PC-3 (cell line): Measurements from ENCODE around the gene ZSCAN5C. TPM values are rescaled to one million over a fixed set of nuclear protein-coding genes. Genes with fewer than 3 reads are reported as not detected.
"Not testable (repeated sequence)": the region's sequence is repeated elsewhere in the genome, so short reads cannot be mapped to it uniquely, and the experiment has no call there.

Experiments used
- ATAC-seq: fragments of 200-7000 bp; cut with Tn5 transposase; 2 replicates; pipeline ENCODE4 v1.9.1; 2020; ENCODE audit warnings: mild to moderate bottlenecking, moderate library complexity
- BruUV-seq: library from RNA; stranded (reverse); fragments of 400-500 nt; replicated peaks from 2 replicates; lab custom pipeline; 2021; lab: Mats Ljungman, UMichigan
- CTCF ChIA-PET: fragments of 300-600 bp; sonication (Branson Sonifier 250); formaldehyde crosslinking; loops from one replicate; lab custom pipeline; 2022; ENCODE audit warnings: antibody characterized with exemption; lab: Charles Lee
- POLR2A ChIA-PET: fragments of 300-600 bp; sonication (Branson Sonifier 250); formaldehyde crosslinking; loops from one replicate; lab custom pipeline; 2022; ENCODE audit warnings: antibody characterized with exemption; ENCODE audit not compliant: unreplicated experiment; lab: Charles Lee
- DNase-seq: peaks from one replicate; pipeline ENCODE4 v3.0.0-alpha.2; 2015
- H2AFZ ChIP-seq: fragments of 300-600 bp; sonication (generic); 2 replicates; pipeline ENCODE4 v1.6.0; 2016; ENCODE audit warnings: antibody characterized with exemption, low read length
- H3F3A ChIP-seq: fragments of 300-600 bp; sonication (generic); one replicate; pipeline ENCODE4 v1.6.0; 2017; ENCODE audit warnings: antibody characterized with exemption, low read length, control low read depth, mild to moderate bottlenecking; ENCODE audit not compliant: unreplicated experiment
- H3K27ac ChIP-seq: fragments of 300-600 bp; sonication (generic); 2 replicates; pipeline ENCODE4 v1.5.1; 2016; ENCODE audit warnings: mild to moderate bottlenecking, low read length
- H3K27me3 ChIP-seq: fragments of 300-600 bp; sonication (generic); 2 replicates; pipeline ENCODE4 v1.6.1; 2016; ENCODE audit warnings: low read length, mixed read lengths
- H3K36me3 ChIP-seq: fragments of 300-600 bp; sonication (generic); 2 replicates; pipeline ENCODE4 v1.6.1; 2016; ENCODE audit warnings: low read depth, mixed run types, low read length, mixed read lengths
- H3K4me1 ChIP-seq: fragments of 300-600 bp; sonication (generic); 2 replicates; pipeline ENCODE4 v1.5.1; 2016; ENCODE audit warnings: low read length; ENCODE audit not compliant: insufficient read depth
- H3K4me2 ChIP-seq: fragments of 300-600 bp; sonication (generic); 2 replicates; pipeline ENCODE4 v1.6.0; 2016; ENCODE audit warnings: low read length
- H3K4me3 ChIP-seq: fragments of 300-600 bp; sonication (generic); 2 replicates; pipeline ENCODE4 v1.5.1; 2016; ENCODE audit warnings: mild to moderate bottlenecking, low read length, mixed read lengths
- H3K79me2 ChIP-seq: fragments of 300-600 bp; sonication (generic); 2 replicates; pipeline ENCODE4 v1.6.1; 2017; ENCODE audit warnings: low read length, mixed read lengths
- H3K9ac ChIP-seq: fragments of 300-600 bp; sonication (generic); 2 replicates; pipeline ENCODE4 v1.6.0; 2016; ENCODE audit warnings: mild to moderate bottlenecking, low read length
- H3K9me2 ChIP-seq: fragments of 300-600 bp; sonication (generic); replicated peaks from 2 replicates; pipeline ENCODE4 v1.6.1; 2016; ENCODE audit warnings: mixed run types, low read length, mixed read lengths
- H3K9me3 ChIP-seq: fragments of 300-600 bp; sonication (generic); 2 replicates; pipeline ENCODE4 v1.6.1; 2016; ENCODE audit warnings: low read length, mixed read lengths
- H4K20me1 ChIP-seq: fragments of 300-600 bp; sonication (generic); 2 replicates; pipeline ENCODE4 v1.6.1; 2016; ENCODE audit warnings: low read length, mixed read lengths
- EZH2 ChIP-seq: fragments of 300-600 bp; sonication (generic); IDR thresholded peaks from one replicate; pipeline ENCODE4 v1.6.1; 2017; ENCODE audit warnings: antibody characterized with exemption, mild to moderate bottlenecking, low read length; ENCODE audit not compliant: unreplicated experiment
- EZH2phosphoT487 ChIP-seq: fragments of 300-600 bp; sonication (generic); IDR thresholded peaks from 2 replicates; pipeline ENCODE4 v1.6.1; 2018; ENCODE audit warnings: mild to moderate bottlenecking, antibody characterized with exemption, low read length, borderline replicate concordance
- intact Hi-C: fragments of 100-400 bp; cut with micrococcal nuclease; formaldehyde crosslinking; loops from 2 replicates; pipeline ENCODE4 v1.9.0; 2023
- total RNA-seq: library from RNA; depleted of rRNA; stranded (reverse); fragments of >200 nt; gene quantifications from 2 replicates; pipeline ENCODE4 v1.2.3, GENCODE V29; 2014
- TF ChIP-seq, protein P1 (sequence below): fragments of 300-600 bp; sonication (generic); conservative IDR thresholded peaks from 2 replicates; pipeline ENCODE4 v1.5.1; 2017; ENCODE audit warnings: antibody characterized with exemption, low read depth, mild to moderate bottlenecking, low read length

ZSCAN5C gene
- total RNA-seq, 1 experiment from 2014 or later = not detected

DNA sequence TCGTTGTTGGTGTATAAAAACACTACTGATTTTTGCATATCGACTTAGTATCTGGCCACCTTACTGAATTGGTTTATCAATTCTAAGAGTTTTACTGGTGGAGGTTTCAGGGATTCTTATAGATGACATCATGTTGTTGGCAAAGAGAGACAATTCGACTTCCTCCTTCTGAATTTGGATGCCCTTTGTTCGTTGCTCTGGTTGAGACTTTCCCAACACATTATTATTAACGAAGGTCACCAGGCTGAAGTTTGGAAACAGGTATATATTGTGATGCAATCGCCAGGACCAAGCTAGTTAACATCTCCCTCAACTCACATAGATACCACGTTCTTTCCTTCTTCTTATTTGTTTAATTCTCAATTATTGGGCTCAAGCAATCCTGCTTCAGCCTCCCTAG is 2.4 kb upstream of the ZSCAN5C start:
- Histone ChIP-seq H3K36me3 (no peaks in the 10 kb centered on the region), H2AFZ (no peak overlapping the region), H3K9me3 (no peaks in the 10 kb centered on the region), H3K9ac (no peak overlapping the region), H3K27ac (no peak overlapping the region), H4K20me1 (no peaks in the 10 kb centered on the region), H3K4me3 (no peak overlapping the region), H3K4me2 (no peak overlapping the region), H3F3A (no peaks in the 10 kb centered on the region), H3K9me2 (no peaks in the 10 kb centered on the region), H3K27me3 (peaks cover 49% of the 10 kb centered on the region), H3K79me2 (no peaks in the 10 kb centered on the region), H3K4me1 (no peaks in the 10 kb centered on the region)
- POLR2A ChIA-PET = no interaction called here
- ATAC-seq = no peak
- intact Hi-C loops = no loop called here
- DNase-seq = no peak
- BruUV-seq = no TSS peak
- no peak for TF ChIP-seq EZH2phosphoT487
- TF ChIP-seq, protein P1, sequence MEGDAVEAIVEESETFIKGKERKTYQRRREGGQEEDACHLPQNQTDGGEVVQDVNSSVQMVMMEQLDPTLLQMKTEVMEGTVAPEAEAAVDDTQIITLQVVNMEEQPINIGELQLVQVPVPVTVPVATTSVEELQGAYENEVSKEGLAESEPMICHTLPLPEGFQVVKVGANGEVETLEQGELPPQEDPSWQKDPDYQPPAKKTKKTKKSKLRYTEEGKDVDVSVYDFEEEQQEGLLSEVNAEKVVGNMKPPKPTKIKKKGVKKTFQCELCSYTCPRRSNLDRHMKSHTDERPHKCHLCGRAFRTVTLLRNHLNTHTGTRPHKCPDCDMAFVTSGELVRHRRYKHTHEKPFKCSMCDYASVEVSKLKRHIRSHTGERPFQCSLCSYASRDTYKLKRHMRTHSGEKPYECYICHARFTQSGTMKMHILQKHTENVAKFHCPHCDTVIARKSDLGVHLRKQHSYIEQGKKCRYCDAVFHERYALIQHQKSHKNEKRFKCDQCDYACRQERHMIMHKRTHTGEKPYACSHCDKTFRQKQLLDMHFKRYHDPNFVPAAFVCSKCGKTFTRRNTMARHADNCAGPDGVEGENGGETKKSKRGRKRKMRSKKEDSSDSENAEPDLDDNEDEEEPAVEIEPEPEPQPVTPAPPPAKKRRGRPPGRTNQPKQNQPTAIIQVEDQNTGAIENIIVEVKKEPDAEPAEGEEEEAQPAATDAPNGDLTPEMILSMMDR = no peak
- no peak for TF ChIP-seq EZH2
- CTCF ChIA-PET = no interaction called here

GRCh38 chr19:56207581-56207980 is 5.5 kb downstream of the ZSCAN5C start:
- intact Hi-C loops, H4K20me1 ChIP-seq, BruUV-seq, POLR2A ChIA-PET, H3K9me2 ChIP-seq, H3K9me3 ChIP-seq, CTCF ChIA-PET, H3K79me2 ChIP-seq, H3K9ac ChIP-seq, H3F3A ChIP-seq, H3K4me1 ChIP-seq, H3K27ac ChIP-seq, DNase-seq, H3K4me3 ChIP-seq, H3K36me3 ChIP-seq, ATAC-seq, H2AFZ ChIP-seq, H3K4me2 ChIP-seq: not testable (repeated sequence)
- TF ChIP-seq, protein P1 = 0 out of 2 replicates have a peak, but pooled peaks have one; percentile 12
- H3K27me3 ChIP-seq = peaks cover 51% of the 10 kb centered on the region

DNA sequence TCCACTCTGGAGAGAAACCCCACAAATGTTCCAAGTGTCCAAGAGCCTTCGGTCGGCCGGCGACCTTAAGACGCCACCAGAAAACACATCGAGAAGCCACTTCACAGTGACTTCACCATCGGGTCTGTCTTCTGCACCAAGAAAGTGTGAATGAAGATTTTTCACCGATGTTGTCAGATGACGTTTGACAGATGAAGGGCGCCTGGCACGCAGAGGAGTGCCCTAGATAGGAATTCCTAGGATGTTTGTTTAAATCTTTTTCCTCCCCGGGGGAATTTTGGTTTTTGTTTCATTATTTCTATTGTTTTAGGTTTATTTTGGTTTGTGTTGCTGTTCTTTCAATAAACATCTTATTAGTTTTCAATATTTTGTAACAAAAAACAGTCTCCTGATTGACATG is 7.0 kb downstream of the ZSCAN5C start:
- ChIA-PET CTCF (no interaction called here), POLR2A (no interaction called here)
- intact Hi-C loops = no loop called here

DNA sequence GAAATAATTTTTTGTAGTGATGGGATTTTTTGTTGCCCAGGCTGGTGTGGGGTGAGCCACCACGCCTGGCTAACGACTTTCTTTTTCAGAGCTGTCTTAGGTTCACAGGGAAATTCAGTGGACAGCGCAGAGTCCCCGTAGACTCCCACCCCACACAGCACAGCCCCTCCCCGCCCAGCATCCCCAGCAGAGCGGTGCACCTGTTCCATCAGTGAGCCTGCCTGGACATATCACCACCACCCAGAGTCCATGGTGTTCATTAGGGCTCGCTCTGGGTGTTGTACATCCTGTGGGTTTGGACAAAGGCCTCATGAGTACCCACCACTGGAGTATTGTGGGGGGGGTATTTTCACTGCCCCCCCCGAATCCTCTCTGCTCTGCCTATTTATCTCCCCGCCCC is 8.0 kb downstream of the ZSCAN5C start:
- H3K4me3 ChIP-seq, H3K36me3 ChIP-seq, DNase-seq, intact Hi-C loops, H3K9ac ChIP-seq, H3K4me2 ChIP-seq, H4K20me1 ChIP-seq, BruUV-seq, H3K27ac ChIP-seq, H2AFZ ChIP-seq, H3K79me2 ChIP-seq, POLR2A ChIA-PET, H3K9me2 ChIP-seq, CTCF ChIA-PET, H3F3A ChIP-seq, ATAC-seq, H3K9me3 ChIP-seq, H3K4me1 ChIP-seq: not testable (repeated sequence)
- peaks cover 50% of the 10 kb centered on the region for H3K27me3 ChIP-seq

More for the DNA sequence above, 7.0 kb downstream of the ZSCAN5C start:
- no TSS peak for BruUV-seq
- H3K4me1 ChIP-seq = no peaks in the 10 kb centered on the region
- no peak for DNase-seq
- H3K9me2 ChIP-seq = no peaks in the 10 kb centered on the region
- H3K9me3 ChIP-seq = no peaks in the 10 kb centered on the region
- H4K20me1 ChIP-seq = no peaks in the 10 kb centered on the region
- ATAC-seq = no peak
- H3K27ac ChIP-seq = no peak overlapping the region
- no peaks in the 10 kb centered on the region for H3K36me3 ChIP-seq
- no peak overlapping the region for H3K4me2 ChIP-seq
- H3K79me2 ChIP-seq = no peaks in the 10 kb centered on the region
- no peak overlapping the region for H2AFZ ChIP-seq
- H3K4me3 ChIP-seq = no peak overlapping the region
- no peak overlapping the region for H3K9ac ChIP-seq
- no peaks in the 10 kb centered on the region for H3F3A ChIP-seq
- peaks cover 47% of the 10 kb centered on the region for H3K27me3 ChIP-seq
- TF ChIP-seq EZH2phosphoT487 (no peak), EZH2 (no peak)
- TF ChIP-seq, protein P1 = no peak
